ENCODE measurements around the gene MPDZ.

The MPDZ gene

GRCh38 chr9:13181652-13182051 is 97.8 kb downstream of the MPDZ start:
- H3K4me1 ChIP-seq (ENCODE audit: control insufficient read depth, insufficient read depth, low read length) = peaks cover 4% of the 10 kb centered on the region; the same call in 1 of the 2 replicates
- H3K4me3 ChIP-seq (ENCODE audit: low read depth, low read length) = no peak overlapping the region
- no peaks in the 10 kb centered on the region for H3K9me3 ChIP-seq (ENCODE audit: control insufficient read depth, insufficient read depth, low read depth, low read length)
- TF ChIP-seq ZNF473 (tag by site-specific recombination; IDR thresholded peaks at IDR 0.05) (no peak), ZNF600 (tag by site-specific recombination; IDR thresholded peaks at IDR 0.05) (peak; percentile 91)
- H3K36me3 ChIP-seq (ENCODE audit: control insufficient read depth in 2 of 2, insufficient read depth in 1 of 2, low read length in 2 of 2) = peaks cover 0 to 9% of the 10 kb centered on the region in 2 experiments; a peak in 1 of 3 replicates
- POLR2A ChIA-PET = interaction anchor here (0.6 to 1.0 kb wide), 2 partner anchors 42 to 1133 kb away, joined by 3 to 4 read pairs; partner anchors contain the start of gene NFIB
- CTCF ChIA-PET = interaction anchor here (0.6 kb wide), 1 partner anchor 1142 kb away, joined by 3 read pairs; no protein-coding TSS in a partner anchor
- H3K27ac ChIP-seq (ENCODE audit: extremely low read depth, low read depth, low read length) = no peak overlapping the region

- peaks cover 0 to 22% of the 10 kb centered on the region in 2 experiments; a peak in 1 of 3 replicates for H3K36me3 ChIP-seq (ENCODE audit: control insufficient read depth in 2 of 2, insufficient read depth in 1 of 2, low read length in 2 of 2)
- ChIA-PET POLR2A (no interaction called here), CTCF (no interaction called here)
- H3K27ac ChIP-seq (ENCODE audit: extremely low read depth, low read depth, low read length) = no peak overlapping the region
- TF ChIP-seq ZEB2 (tag by site-specific recombination; IDR thresholded peaks at IDR 0.05) (no peak), ZNF677 (tag by site-specific recombination; IDR thresholded peaks at IDR 0.05) (no peak), PBX3 (CRISPR knock-in tag; IDR thresholded peaks at IDR 0.05) (no peak), ZNF324 (tag by site-specific recombination; IDR thresholded peaks at IDR 0.05) (no peak)
- H3K4me1 ChIP-seq (ENCODE audit: control insufficient read depth, insufficient read depth, low read length) = no peaks in the 10 kb centered on the region
- no peak overlapping the region for H3K4me3 ChIP-seq (ENCODE audit: low read depth, low read length)
- no peaks in the 10 kb centered on the region for H3K9me3 ChIP-seq (ENCODE audit: control insufficient read depth, insufficient read depth, low read depth, low read length)
These were observed 100.2 kb downstream of the MPDZ start for GRCh38 chr9:13179257-13179656.

DNA sequence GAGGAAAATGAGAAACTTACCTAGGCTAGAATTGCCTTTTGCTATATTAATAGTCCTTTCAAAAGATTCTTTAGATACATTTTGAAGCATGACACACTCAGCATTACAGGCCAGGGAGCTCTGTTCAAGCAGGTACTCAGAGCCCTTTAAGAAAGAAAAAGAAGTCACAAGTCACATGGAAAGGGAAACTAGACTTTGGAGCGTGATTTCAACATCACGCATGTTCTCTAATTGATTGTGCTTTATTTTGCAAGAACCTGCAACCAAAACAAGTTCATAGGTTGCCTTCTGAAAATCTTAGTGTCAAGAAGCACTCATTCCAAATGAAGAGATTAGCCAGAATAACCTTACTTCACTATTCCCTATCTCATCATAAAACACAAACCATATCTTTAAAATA is 103.8 kb downstream of the MPDZ start:
- TF ChIP-seq ZNF510 (tag by site-specific recombination; IDR thresholded peaks at IDR 0.05; ENCODE audit: insufficient replicate concordance) = no peak
- TF ChIP-seq, protein P1, sequence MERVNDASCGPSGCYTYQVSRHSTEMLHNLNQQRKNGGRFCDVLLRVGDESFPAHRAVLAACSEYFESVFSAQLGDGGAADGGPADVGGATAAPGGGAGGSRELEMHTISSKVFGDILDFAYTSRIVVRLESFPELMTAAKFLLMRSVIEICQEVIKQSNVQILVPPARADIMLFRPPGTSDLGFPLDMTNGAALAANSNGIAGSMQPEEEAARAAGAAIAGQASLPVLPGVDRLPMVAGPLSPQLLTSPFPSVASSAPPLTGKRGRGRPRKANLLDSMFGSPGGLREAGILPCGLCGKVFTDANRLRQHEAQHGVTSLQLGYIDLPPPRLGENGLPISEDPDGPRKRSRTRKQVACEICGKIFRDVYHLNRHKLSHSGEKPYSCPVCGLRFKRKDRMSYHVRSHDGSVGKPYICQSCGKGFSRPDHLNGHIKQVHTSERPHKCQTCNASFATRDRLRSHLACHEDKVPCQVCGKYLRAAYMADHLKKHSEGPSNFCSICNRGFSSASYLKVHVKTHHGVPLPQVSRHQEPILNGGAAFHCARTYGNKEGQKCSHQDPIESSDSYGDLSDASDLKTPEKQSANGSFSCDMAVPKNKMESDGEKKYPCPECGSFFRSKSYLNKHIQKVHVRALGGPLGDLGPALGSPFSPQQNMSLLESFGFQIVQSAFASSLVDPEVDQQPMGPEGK (tag by site-specific recombination; IDR thresholded peaks at IDR 0.05) = no peak
- no peak for TF ChIP-seq ZNF639 (tag by site-specific recombination; IDR thresholded peaks at IDR 0.05)
- no peak for TF ChIP-seq ZNF830 (tag by site-specific recombination; IDR thresholded peaks at IDR 0.05; ENCODE audit: low read depth)
- TF ChIP-seq ZNF621 (tag by site-specific recombination; IDR thresholded peaks at IDR 0.05) = no peak
- no peak for TF ChIP-seq ZNF132 (tag by site-specific recombination; IDR thresholded peaks at IDR 0.05; ENCODE audit: borderline replicate concordance)
- TF ChIP-seq ZBTB48 (tag by site-specific recombination; IDR thresholded peaks at IDR 0.05) = no peak
- TF ChIP-seq BCL11B (tag by site-specific recombination; IDR thresholded peaks at IDR 0.05; ENCODE audit: low read depth) = no peak
- POLR2A ChIA-PET = no interaction called here
- CTCF ChIA-PET = no interaction called here

More for the DNA sequence above, 103.8 kb downstream of the MPDZ start:
- Histone ChIP-seq H3K36me3 (ENCODE audit: control insufficient read depth in 2 of 2, insufficient read depth in 1 of 2, low read length in 2 of 2) (peaks cover 0 to 15% of the 10 kb centered on the region in 2 experiments; a peak in 2 of 3 replicates), H3K9me3 (ENCODE audit: control insufficient read depth, insufficient read depth, low read depth, low read length) (no peaks in the 10 kb centered on the region), H3K4me1 (ENCODE audit: control insufficient read depth, insufficient read depth, low read length) (no peaks in the 10 kb centered on the region), H3K27ac (ENCODE audit: extremely low read depth, low read depth, low read length) (no peak overlapping the region), H3K4me3 (ENCODE audit: low read depth, low read length) (no peak overlapping the region)
